Measurements from ENCODE around the gene APPL2. TPM values are rescaled to one million over a fixed set of nuclear protein-coding genes. Genes with fewer than 3 reads are reported as not detected.

The APPL2 gene
- total RNA-seq, 4 donors from 2014 or later = 12.8 to 24.3 (median 19.8) TPM

GRCh38 chr12:105279460-105280056, 43.6 kb upstream of the APPL2 start:
- no peak for TF ChIP-seq POLR2A (IDR thresholded peaks at IDR 0.05)
- TF ChIP-seq CTCF (IDR thresholded peaks at IDR 0.05 in 4 of 5, conservative IDR thresholded peaks at IDR 0.05 in 1 of 5) = peak; percentile 36 to 67 (median 61)
- Histone ChIP-seq H3K4me1 (no peaks in the 10 kb centered on the region), H3K4me3 (no peak overlapping the region), H3K36me3 (no peaks in the 10 kb centered on the region), H3K27ac (no peak overlapping the region), H3K9me3 (no peaks in the 10 kb centered on the region), H3K27me3 (no peaks in the 10 kb centered on the region)
- intact Hi-C loops (cut with DNase I; ENCODE audit: low total_unique reads) (loop anchor here (1.0 to 5.0 kb wide), 2 partner anchors 43 to 104 kb away; no protein-coding TSS in a partner anchor), in situ Hi-C loops (cut with MboI; ENCODE audit: low sequenced_read_pairs in 4 of 4) (loop anchor here in 3 of 4 donors (5.0 to 10.0 kb wide), 2 partner anchors 103 to 105 kb away; no protein-coding TSS in a partner anchor)
- ATAC-seq = peak; percentile 51 to 55
- peak in 1 of 2 donors; percentile 12 for DNase-seq

- Histone ChIP-seq H3K9me3 (no peaks in the 10 kb centered on the region), H3K36me3 (no peaks in the 10 kb centered on the region), H3K4me1 (no peaks in the 10 kb centered on the region), H3K27me3 (no peaks in the 10 kb centered on the region), H3K27ac (no peak overlapping the region), H3K4me3 (no peak overlapping the region)
- TF ChIP-seq POLR2A (IDR thresholded peaks at IDR 0.05) (no peak), CTCF (IDR thresholded peaks at IDR 0.05 in 4 of 5, conservative IDR thresholded peaks at IDR 0.05 in 1 of 5) (no peak)
- in situ Hi-C loops (cut with MboI; ENCODE audit: low sequenced_read_pairs in 4 of 4) = loop anchor here in 2 of 4 donors (5.0 to 10.0 kb wide), 2 partner anchors 104 to 107 kb away; no protein-coding TSS in a partner anchor
- DNase-seq (no peak), ATAC-seq (no peak)
- intact Hi-C loops (cut with DNase I; ENCODE audit: low total_unique reads) = loop anchor here (5.0 kb wide), 1 partner anchor 44 kb away; no protein-coding TSS in a partner anchor
Observed at GRCh38 chr12:105278043-105278697, 42.2 kb upstream of the APPL2 start.

GRCh38 chr12:105275997-105276733, 40.2 kb upstream of the APPL2 start:
- no peaks in the 10 kb centered on the region for H3K4me1 ChIP-seq
- no peak for TF ChIP-seq POLR2A (IDR thresholded peaks at IDR 0.05)
- no peaks in the 10 kb centered on the region for H3K9me3 ChIP-seq
- in situ Hi-C loops (cut with MboI; ENCODE audit: low sequenced_read_pairs in 4 of 4) (loop anchor here in 2 of 4 donors (5.0 to 10.0 kb wide), 2 partner anchors 106 to 109 kb away; no protein-coding TSS in a partner anchor), intact Hi-C loops (cut with DNase I; ENCODE audit: low total_unique reads) (loop anchor here (5.0 kb wide), 1 partner anchor 46 kb away; no protein-coding TSS in a partner anchor)
- peak in 1 of 2 donors; percentile 5 for DNase-seq
- no peaks in the 10 kb centered on the region for H3K36me3 ChIP-seq
- H3K27ac ChIP-seq = peak overlapping the region in 1 of 4 donors; percentile 38
- no peak overlapping the region for H3K4me3 ChIP-seq
- H3K27me3 ChIP-seq = no peaks in the 10 kb centered on the region
- ATAC-seq = peak; percentile 84 to 85

- ATAC-seq (no peak), DNase-seq (no peak)
- Histone ChIP-seq H3K36me3 (no peaks in the 10 kb centered on the region), H3K4me3 (no peak overlapping the region), H3K27ac (no peak overlapping the region), H3K9me3 (no peaks in the 10 kb centered on the region), H3K27me3 (no peaks in the 10 kb centered on the region), H3K4me1 (no peaks in the 10 kb centered on the region)
- intact Hi-C loops (cut with DNase I; ENCODE audit: low total_unique reads) (no loop called here), in situ Hi-C loops (cut with MboI; ENCODE audit: low sequenced_read_pairs in 4 of 4) (loop anchor here in 1 of 4 donors (10.0 kb wide), 1 partner anchor 110 kb away; no protein-coding TSS in a partner anchor)
- TF ChIP-seq CTCF (IDR thresholded peaks at IDR 0.05 in 4 of 5, conservative IDR thresholded peaks at IDR 0.05 in 1 of 5) (no peak), POLR2A (IDR thresholded peaks at IDR 0.05) (no peak)
Observed at GRCh38 chr12:105274571-105274970, 38.6 kb upstream of the APPL2 start.
